Esophagus muscularis mucosa (tissue), 4 donors: ENCODE data around the gene IPO11. TPM values are rescaled to one million over a fixed set of nuclear protein-coding genes. Genes with fewer than 3 reads are reported as not detected.

Experiments
- DNase-seq: peaks from one replicate; pipeline ENCODE4 v3.0.0-alpha.2; 2017; ENCODE audit errors: extremely low spot score
- H3K27ac ChIP-seq, 4 donors: fragments of 200-600 bp; sonication (generic); replicated peaks in 1 of 4; 1 replicate in 3 of 4; 2 replicates in 1 of 4; pipeline ENCODE4 v1.5.1; 2016 to 2019; ENCODE audit warnings: mild to moderate bottlenecking in 1 of 4
- H3K27me3 ChIP-seq, 4 donors: fragments of 200-600 bp; sonication (generic); one replicate each; pipeline versions ENCODE4 v1.5.1 to v1.6.0; 2016 to 2019
- H3K36me3 ChIP-seq, 4 donors: fragments of 200-600 bp; sonication (generic); one replicate each; pipeline ENCODE4 v1.5.1; 2016 to 2019
- H3K4me1 ChIP-seq, 4 donors: fragments of 200-600 bp; sonication (generic); one replicate each; pipeline ENCODE4 v1.5.1; 2016 to 2019
- H3K4me3 ChIP-seq, 4 donors: fragments of 200-600 bp; sonication (generic); 1 replicate in 2 of 4; 2 replicates in 2 of 4; pipeline ENCODE4 v1.5.1; 2016 to 2019; ENCODE audit warnings: mild to moderate bottlenecking in 4 of 4, moderate library complexity in 1 of 4
- H3K9me3 ChIP-seq, 4 donors: fragments of 200-600 bp; sonication (generic); 1 replicate in 3 of 4; 2 replicates in 1 of 4; pipeline ENCODE4 v1.5.1; 2016 to 2019
- EP300 ChIP-seq: sonication (generic); formaldehyde crosslinking; IDR thresholded peaks from one replicate; pipeline ENCODE4 v1.6.1; 2017; ENCODE audit warnings: antibody characterized with exemption
- POLR2A ChIP-seq: fragments of 450-650 bp; IDR thresholded peaks from one replicate; pipeline ENCODE4 v1.6.1; 2017; ENCODE audit warnings: antibody characterized with exemption, moderate library complexity, mild to moderate bottlenecking, low read depth
- POLR2AphosphoS5 ChIP-seq, 2 donors: sonication (generic); formaldehyde crosslinking; IDR thresholded peaks; one replicate each; pipeline ENCODE4 v1.6.1; 2017; ENCODE audit warnings: antibody characterized with exemption in 2 of 2
- WGBS: methylation state at CpG from one replicate; pipeline ENCODE4 v1.1.5; 2018; 5-methylcytosine and 5-hydroxymethylcytosine counted together
- intact Hi-C: fragments of 100-400 bp; cut with DNase I; formaldehyde crosslinking; loops from one replicate; pipeline ENCODE4 v1.15.1; 2023
- total RNA-seq, 4 donors: library from RNA; depleted of rRNA; stranded (reverse); fragments of >200 nt; gene quantifications; one replicate each; pipeline versions ENCODE4 v1.1.0 to v1.2.1, GENCODE V29; 2016
- TF ChIP-seq, protein P1 (sequence below), 3 experiments: fragments of 200-600 bp in 2 of 3; fragments of 450-650 bp in 1 of 3; sonication (generic) in 2 of 3; IDR thresholded peaks; one replicate each; pipeline ENCODE4 v1.5.1; 2017 to 2019; ENCODE audit warnings: antibody characterized with exemption in 3 of 3, mild to moderate bottlenecking in 2 of 3, moderate library complexity in 1 of 3

The IPO11 gene
- total RNA-seq, 4 donors from 2014 or later = 14.8 to 19.6 (median 18.3) TPM

DNA sequence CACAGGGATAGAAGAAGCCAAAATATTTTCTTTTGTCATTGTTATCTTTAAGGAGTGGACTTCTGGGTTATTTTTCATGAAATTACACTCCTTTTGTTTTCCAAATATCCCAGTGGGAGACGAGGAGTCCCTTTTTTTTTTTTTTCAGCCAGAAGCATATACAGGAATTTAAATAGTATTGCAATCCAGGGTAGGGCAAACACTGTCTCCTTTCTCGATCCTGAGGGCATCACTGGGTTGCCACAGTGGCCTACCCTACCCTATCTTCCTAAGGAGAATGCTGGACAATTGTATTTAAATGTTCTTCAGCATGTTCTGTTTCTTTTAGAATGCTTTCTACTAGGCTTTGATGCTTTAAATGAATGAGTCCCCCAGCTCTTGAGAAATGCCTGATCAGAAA is 214.0 kb downstream of the IPO11 start:
- no peak overlapping the region for H3K4me3 ChIP-seq
- peaks cover 0 to 40% (median 28%) of the 10 kb centered on the region in 4 donors for H3K36me3 ChIP-seq
- WGBS = 85% methylated on average over 2 of the region's 2 CpGs
- DNase-seq = no peak
- intact Hi-C loops = no loop called here
- H3K4me1 ChIP-seq = no peaks in the 10 kb centered on the region
- H3K27me3 ChIP-seq = no peaks in the 10 kb centered on the region
- H3K9me3 ChIP-seq = no peaks in the 10 kb centered on the region
- TF ChIP-seq, protein P1, sequence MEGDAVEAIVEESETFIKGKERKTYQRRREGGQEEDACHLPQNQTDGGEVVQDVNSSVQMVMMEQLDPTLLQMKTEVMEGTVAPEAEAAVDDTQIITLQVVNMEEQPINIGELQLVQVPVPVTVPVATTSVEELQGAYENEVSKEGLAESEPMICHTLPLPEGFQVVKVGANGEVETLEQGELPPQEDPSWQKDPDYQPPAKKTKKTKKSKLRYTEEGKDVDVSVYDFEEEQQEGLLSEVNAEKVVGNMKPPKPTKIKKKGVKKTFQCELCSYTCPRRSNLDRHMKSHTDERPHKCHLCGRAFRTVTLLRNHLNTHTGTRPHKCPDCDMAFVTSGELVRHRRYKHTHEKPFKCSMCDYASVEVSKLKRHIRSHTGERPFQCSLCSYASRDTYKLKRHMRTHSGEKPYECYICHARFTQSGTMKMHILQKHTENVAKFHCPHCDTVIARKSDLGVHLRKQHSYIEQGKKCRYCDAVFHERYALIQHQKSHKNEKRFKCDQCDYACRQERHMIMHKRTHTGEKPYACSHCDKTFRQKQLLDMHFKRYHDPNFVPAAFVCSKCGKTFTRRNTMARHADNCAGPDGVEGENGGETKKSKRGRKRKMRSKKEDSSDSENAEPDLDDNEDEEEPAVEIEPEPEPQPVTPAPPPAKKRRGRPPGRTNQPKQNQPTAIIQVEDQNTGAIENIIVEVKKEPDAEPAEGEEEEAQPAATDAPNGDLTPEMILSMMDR (IDR thresholded peaks at IDR 0.05) = no peak
- TF ChIP-seq EP300 = no peak
- TF ChIP-seq POLR2A = no peak
- TF ChIP-seq POLR2AphosphoS5 (IDR thresholded peaks at IDR 0.05) = no peak
- no peak overlapping the region for H3K27ac ChIP-seq

DNA sequence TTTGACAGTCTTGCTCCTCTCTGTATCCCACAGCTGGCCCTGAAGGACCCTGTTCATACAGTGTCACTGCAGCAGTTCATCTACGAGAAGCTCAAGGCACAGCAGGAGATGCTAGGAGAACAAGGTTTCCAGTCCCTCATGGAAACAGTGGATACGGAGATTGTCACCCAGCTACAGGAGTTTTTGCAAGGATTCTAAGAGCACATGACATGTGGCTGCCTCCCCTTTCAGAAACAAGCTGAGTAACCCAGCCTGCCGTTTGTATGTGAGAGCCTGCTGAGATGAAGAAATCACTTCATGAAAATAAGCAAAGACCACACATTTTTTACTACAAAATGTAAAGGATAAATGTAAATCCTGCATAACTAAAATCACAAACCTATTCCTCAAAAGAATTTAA is 214.6 kb downstream of the IPO11 start:
- intact Hi-C loops = no loop called here
- Histone ChIP-seq H3K27me3 (no peaks in the 10 kb centered on the region), H3K4me1 (no peaks in the 10 kb centered on the region), H3K4me3 (no peak overlapping the region), H3K36me3 (peaks cover 0 to 40% (median 28%) of the 10 kb centered on the region in 4 donors), H3K27ac (no peak overlapping the region), H3K9me3 (no peaks in the 10 kb centered on the region)
- no peak for DNase-seq
- WGBS = 85% methylated on average over 3 of the region's 3 CpGs
- TF ChIP-seq EP300 = no peak
- TF ChIP-seq, protein P1 (IDR thresholded peaks at IDR 0.05) = no peak
- TF ChIP-seq POLR2A = no peak
- no peak for TF ChIP-seq POLR2AphosphoS5 (IDR thresholded peaks at IDR 0.05)

DNA sequence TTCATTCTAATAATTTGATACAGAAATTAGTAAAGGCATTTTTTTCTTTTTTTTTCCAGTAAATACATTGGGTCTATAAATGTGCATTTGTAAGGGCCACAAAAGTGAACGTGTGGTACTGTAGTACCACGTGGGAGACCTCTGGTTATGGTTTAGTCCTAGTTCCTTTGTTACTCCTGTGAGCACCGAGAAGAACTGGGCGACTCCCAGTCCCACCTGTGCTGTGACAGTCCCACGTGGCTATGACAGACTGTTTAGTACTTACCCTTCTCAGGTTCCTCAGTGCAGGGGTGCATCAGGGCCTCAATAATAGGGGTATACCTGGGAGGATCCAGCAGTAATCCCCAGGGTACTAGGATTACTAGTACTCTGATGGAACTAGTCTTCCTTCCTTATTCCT is 215.3 kb downstream of the IPO11 start:
- WGBS = 92% methylated on average over 5 of the region's 5 CpGs

DNA sequence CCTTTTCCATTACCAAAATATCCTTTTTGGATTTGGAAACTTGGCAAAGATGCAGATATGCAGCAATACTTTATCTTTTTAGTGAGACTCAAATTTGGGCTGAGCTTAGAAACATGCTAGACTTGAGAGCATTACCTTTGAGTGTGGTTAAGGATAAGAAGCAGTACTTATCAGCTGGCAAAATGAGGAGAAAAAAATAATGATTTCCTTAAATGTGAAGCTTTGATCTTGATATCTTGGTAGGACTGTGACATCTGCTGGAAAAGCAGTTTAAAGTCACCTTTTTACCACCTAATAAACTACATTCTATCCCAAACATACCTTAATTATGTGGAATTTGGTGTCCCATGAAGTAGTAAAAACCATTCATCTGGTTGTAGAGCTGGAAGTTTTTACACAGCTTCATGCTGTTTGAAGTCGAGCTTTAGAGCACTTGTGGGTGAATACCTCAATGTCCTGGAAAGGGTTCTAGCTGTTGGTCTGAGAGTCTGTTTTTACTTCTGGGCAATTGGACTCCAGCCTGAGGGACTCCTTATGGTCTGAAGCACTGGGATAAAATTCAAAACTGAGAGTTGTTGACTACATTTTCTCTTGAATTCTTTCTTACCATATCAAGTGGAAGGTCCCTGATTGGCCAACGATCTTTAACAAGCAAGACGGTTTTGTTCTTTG is 219.5 kb downstream of the IPO11 start:
- no peaks in the 10 kb centered on the region for H3K9me3 ChIP-seq
- H3K36me3 ChIP-seq = peaks cover 0 to 35% (median 22%) of the 10 kb centered on the region in 4 donors
- no peak for DNase-seq
- TF ChIP-seq POLR2AphosphoS5 (IDR thresholded peaks at IDR 0.05) (no peak), EP300 (no peak), POLR2A (no peak)
- TF ChIP-seq, protein P1 (IDR thresholded peaks at IDR 0.05) = no peak
- intact Hi-C loops = no loop called here
- 75% methylated on average over 3 of the region's 3 CpGs for WGBS
- H3K27ac ChIP-seq = no peak overlapping the region
- H3K4me1 ChIP-seq = no peaks in the 10 kb centered on the region
- no peak overlapping the region for H3K4me3 ChIP-seq
- H3K27me3 ChIP-seq = no peaks in the 10 kb centered on the region

More for the DNA sequence above, 215.3 kb downstream of the IPO11 start:
- no peaks in the 10 kb centered on the region for H3K27me3 ChIP-seq
- no peaks in the 10 kb centered on the region for H3K4me1 ChIP-seq
- TF ChIP-seq POLR2A (no peak), EP300 (no peak)
- DNase-seq = no peak
- H3K9me3 ChIP-seq = no peaks in the 10 kb centered on the region
- intact Hi-C loops = no loop called here
- no peak overlapping the region for H3K27ac ChIP-seq
- peaks cover 0 to 40% (median 28%) of the 10 kb centered on the region in 4 donors for H3K36me3 ChIP-seq
- H3K4me3 ChIP-seq = no peak overlapping the region

DNA sequence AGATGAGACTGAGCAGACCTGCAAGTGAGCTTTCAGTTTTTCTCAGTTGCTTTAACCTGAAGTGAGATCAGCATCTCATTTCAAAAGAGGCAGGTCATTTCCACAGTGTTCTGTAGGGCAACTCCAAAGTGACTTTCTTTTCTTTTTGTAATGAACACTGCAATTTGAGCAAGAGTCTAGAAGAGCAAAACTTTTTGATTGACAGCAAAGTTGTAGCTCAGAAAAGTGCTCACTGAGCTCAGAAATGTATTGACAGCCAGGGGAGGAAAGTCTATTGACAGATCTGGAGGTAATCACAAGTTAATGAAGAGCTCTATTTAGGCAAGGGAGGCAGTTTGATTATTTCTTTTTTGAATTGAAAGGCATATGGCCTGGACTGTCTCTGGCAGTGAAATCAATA is 220.7 kb downstream of the IPO11 start:
- no peaks in the 10 kb centered on the region for H3K27me3 ChIP-seq
- H3K4me1 ChIP-seq = no peaks in the 10 kb centered on the region
- no peaks in the 10 kb centered on the region for H3K9me3 ChIP-seq
- TF ChIP-seq POLR2AphosphoS5 (IDR thresholded peaks at IDR 0.05) (no peak), POLR2A (no peak), EP300 (no peak)
- TF ChIP-seq, protein P1 (IDR thresholded peaks at IDR 0.05) = no peak
- intact Hi-C loops = no loop called here
- H3K4me3 ChIP-seq = no peak overlapping the region
- peaks cover 0 to 23% (median 12%) of the 10 kb centered on the region in 4 donors for H3K36me3 ChIP-seq
- DNase-seq = peak; percentile 24
- H3K27ac ChIP-seq = no peak overlapping the region
